ENCODE results near the gene FBXO45. TPM values are rescaled to one million over a fixed set of nuclear protein-coding genes. Genes with fewer than 3 reads are reported as not detected.

Gene FBXO45
- total and polyA plus RNA-seq, 2 of the 13 experiments (the other 11 are each of a cell fraction or from before 2014, with no cell fraction given): 7.0 to 12.1 TPM

- TF ChIP-seq SNAPC5 (CRISPR knock-in tag; IDR thresholded peaks at IDR 0.05; ENCODE audit: borderline replicate concordance) (no peak), ZNF879 (CRISPR knock-in tag; IDR thresholded peaks at IDR 0.05) (no peak), ATAD3A (CRISPR knock-in tag; IDR thresholded peaks at IDR 0.05) (no peak), MBNL3 (CRISPR knock-in tag; conservative IDR thresholded peaks at IDR 0.05) (no peak), DNMT3B (CRISPR knock-in tag; conservative IDR thresholded peaks at IDR 0.05) (no peak), PLRG1 (conservative IDR thresholded peaks at IDR 0.05) (no peak), ZSCAN9 (CRISPR knock-in tag; IDR thresholded peaks at IDR 0.05; ENCODE audit: borderline replicate concordance) (no peak), POLR2AphosphoS2 (IDR thresholded peaks at IDR 0.05; ENCODE audit: low read depth, low read length) (no peak), ZNF460 (CRISPR knock-in tag; IDR thresholded peaks at IDR 0.05; ENCODE audit: borderline replicate concordance) (no peak), KDM1A (CRISPR knock-in tag; IDR thresholded peaks at IDR 0.05) (no peak), EHMT2 (IDR thresholded peaks at IDR 0.05; ENCODE audit: borderline replicate concordance, low read depth, low read length) (no peak), ZFP62 (CRISPR knock-in tag; IDR thresholded peaks at IDR 0.05) (no peak), CHCHD3 (CRISPR knock-in tag; IDR thresholded peaks at IDR 0.05) (no peak), GFI1 (CRISPR knock-in tag; IDR thresholded peaks at IDR 0.05; ENCODE audit: borderline replicate concordance) (no peak; the same call in 1 of the 2 replicates), MLXIP (CRISPR knock-in tag; IDR thresholded peaks at IDR 0.05; ENCODE audit: borderline replicate concordance) (no peak), WIZ (CRISPR knock-in tag; IDR thresholded peaks at IDR 0.05) (no peak), ZBTB3 (CRISPR knock-in tag; IDR thresholded peaks at IDR 0.05; ENCODE audit: borderline replicate concordance, low read depth) (no peak), RCOR2 (CRISPR knock-in tag; IDR thresholded peaks at IDR 0.05) (no peak), ZFAT (CRISPR knock-in tag; conservative IDR thresholded peaks at IDR 0.05) (no peak)
- TF ChIP-seq, protein P1, sequence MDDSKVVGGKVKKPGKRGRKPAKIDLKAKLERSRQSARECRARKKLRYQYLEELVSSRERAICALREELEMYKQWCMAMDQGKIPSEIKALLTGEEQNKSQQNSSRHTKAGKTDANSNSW (CRISPR knock-in tag; IDR thresholded peaks at IDR 0.05; ENCODE audit: borderline replicate concordance): no peak
- TF ChIP-seq, protein P2, sequence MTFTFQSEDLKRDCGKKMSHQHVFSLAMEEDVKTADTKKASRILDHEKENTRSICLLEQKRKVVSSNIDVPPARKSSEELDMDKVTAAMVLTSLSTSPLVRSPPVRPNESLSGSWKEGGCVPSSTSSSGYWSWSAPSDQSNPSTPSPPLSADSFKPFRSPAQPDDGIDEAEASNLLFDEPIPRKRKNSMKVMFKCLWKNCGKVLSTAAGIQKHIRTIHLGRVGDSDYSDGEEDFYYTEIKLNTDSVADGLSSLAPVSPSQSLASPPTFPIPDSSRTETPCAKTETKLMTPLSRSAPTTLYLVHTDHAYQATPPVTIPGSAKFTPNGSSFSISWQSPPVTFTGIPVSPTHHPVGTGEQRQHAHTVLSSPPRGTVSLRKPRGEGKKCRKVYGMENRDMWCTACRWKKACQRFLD (CRISPR knock-in tag; IDR thresholded peaks at IDR 0.05; ENCODE audit: borderline replicate concordance): no peak; the same call in 1 of the 2 replicates
- TF ChIP-seq, protein P3, sequence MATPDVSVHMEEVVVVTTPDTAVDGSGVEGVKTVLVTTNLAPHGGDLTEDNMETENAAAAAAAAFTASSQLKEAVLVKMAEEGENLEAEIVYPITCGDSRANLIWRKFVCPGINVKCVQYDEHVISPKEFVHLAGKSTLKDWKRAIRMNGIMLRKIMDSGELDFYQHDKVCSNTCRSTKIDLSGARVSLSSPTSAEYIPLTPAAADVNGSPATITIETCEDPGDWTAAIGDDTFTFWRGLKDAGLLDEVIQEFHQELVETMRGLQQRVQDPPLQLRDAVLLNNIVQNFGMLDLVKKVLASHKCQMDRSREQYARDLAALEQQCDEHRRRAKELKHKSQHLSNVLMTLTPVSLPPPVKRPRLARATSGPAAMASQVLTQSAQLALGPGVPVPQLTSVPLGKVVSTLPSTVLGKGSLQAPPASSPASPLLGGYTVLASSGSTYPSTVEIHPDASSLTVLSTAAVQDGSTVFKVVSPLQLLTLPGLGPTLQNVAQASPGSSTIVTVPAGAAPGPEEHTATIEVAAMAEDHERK (CRISPR knock-in tag; IDR thresholded peaks at IDR 0.05; ENCODE audit: low read depth): no peak
- TF ChIP-seq, protein P4, sequence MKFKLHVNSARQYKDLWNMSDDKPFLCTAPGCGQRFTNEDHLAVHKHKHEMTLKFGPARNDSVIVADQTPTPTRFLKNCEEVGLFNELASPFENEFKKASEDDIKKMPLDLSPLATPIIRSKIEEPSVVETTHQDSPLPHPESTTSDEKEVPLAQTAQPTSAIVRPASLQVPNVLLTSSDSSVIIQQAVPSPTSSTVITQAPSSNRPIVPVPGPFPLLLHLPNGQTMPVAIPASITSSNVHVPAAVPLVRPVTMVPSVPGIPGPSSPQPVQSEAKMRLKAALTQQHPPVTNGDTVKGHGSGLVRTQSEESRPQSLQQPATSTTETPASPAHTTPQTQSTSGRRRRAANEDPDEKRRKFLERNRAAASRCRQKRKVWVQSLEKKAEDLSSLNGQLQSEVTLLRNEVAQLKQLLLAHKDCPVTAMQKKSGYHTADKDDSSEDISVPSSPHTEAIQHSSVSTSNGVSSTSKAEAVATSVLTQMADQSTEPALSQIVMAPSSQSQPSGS (CRISPR knock-in tag; IDR thresholded peaks at IDR 0.05): no peak
These were observed 63.7 kb downstream of the FBXO45 start (continued) for GRCh38 chr3:196632046-196632751.
